DND-41 (cell line): ENCODE data around the gene AK8.

Experiments used
- ATAC-seq: fragments of 200-7000 bp; cut with Tn5 transposase; 3 replicates; pipeline ENCODE4 v1.9.1; 2021; ENCODE audit warnings: low read depth; ENCODE audit not compliant: insufficient read depth
- DNase-seq: peaks from one replicate; pipeline ENCODE4 v3.0.0-alpha.2; 2020
- H2AFZ ChIP-seq: 2 replicates; pipeline ENCODE4 v1.6.0; 2012; ENCODE audit warnings: low read depth, low read length
- H3K27ac ChIP-seq: 2 replicates; pipeline ENCODE4 v1.5.1; 2012; ENCODE audit warnings: low read length, inconsistent platforms
- H3K27me3 ChIP-seq: fragments of 200-600 bp; sonication (generic); 2 replicates; pipeline ENCODE4 v1.6.0; 2012; ENCODE audit warnings: low read length, mild to moderate bottlenecking, inconsistent platforms; ENCODE audit not compliant: insufficient read depth, poor library complexity
- H3K36me3 ChIP-seq: 2 replicates; pipeline ENCODE4 v1.5.1; 2012; ENCODE audit warnings: low read length, inconsistent platforms; ENCODE audit not compliant: insufficient read depth
- H3K4me1 ChIP-seq: 2 replicates; pipeline ENCODE4 v1.5.1; 2012; ENCODE audit warnings: mild to moderate bottlenecking, low read length; ENCODE audit not compliant: insufficient read depth
- H3K4me2 ChIP-seq: 2 replicates; pipeline ENCODE4 v1.6.0; 2012; ENCODE audit warnings: mild to moderate bottlenecking, moderate library complexity, low read length, inconsistent platforms; ENCODE audit not compliant: insufficient read depth
- H3K4me3 ChIP-seq, 2 experiments: fragments of 200-600 bp in 1 of 2; shearing (Covaris generic) in 1 of 2; 2 replicates each; pipeline ENCODE4 v1.5.1; 2012 to 2016; ENCODE audit warnings: inconsistent platforms in 2 of 2, low read length in 2 of 2, mild to moderate bottlenecking in 2 of 2, low read depth in 1 of 2, moderate library complexity in 1 of 2
- H3K79me2 ChIP-seq: 2 replicates; pipeline ENCODE4 v1.6.0; 2012; ENCODE audit warnings: low read length, inconsistent platforms; ENCODE audit not compliant: insufficient read depth
- H3K9ac ChIP-seq: 2 replicates; pipeline ENCODE4 v1.6.0; 2012; ENCODE audit warnings: low read depth, mild to moderate bottlenecking, inconsistent platforms, low read length, moderate library complexity
- H3K9me3 ChIP-seq: 2 replicates; pipeline ENCODE4 v1.5.1; 2012; ENCODE audit warnings: low read length, moderate library complexity, mild to moderate bottlenecking, inconsistent platforms; ENCODE audit not compliant: insufficient read depth, severe bottlenecking
- H4K20me1 ChIP-seq: 2 replicates; pipeline ENCODE4 v1.6.0; 2012; ENCODE audit warnings: low read length; ENCODE audit not compliant: insufficient read depth
- CTCF ChIP-seq: IDR thresholded peaks from 2 replicates; pipeline ENCODE4 v1.5.1; 2012; ENCODE audit warnings: borderline replicate concordance, low read length, moderate library complexity, mild to moderate bottlenecking; ENCODE audit not compliant: poor library complexity, severe bottlenecking; ENCODE audit errors: extremely low read depth
- EZH2 ChIP-seq: IDR thresholded peaks from 3 replicates; pipeline ENCODE4 v1.6.1; 2012; ENCODE audit warnings: borderline replicate concordance, low read depth, mild to moderate bottlenecking, moderate library complexity, low read length, inconsistent platforms; ENCODE audit not compliant: severe bottlenecking

Gene AK8

GRCh38 chr9:132780230-132781007 lies 97.7 kb downstream of the AK8 start:
- Histone ChIP-seq H3K4me2 (no peak overlapping the region), H3K4me3 (no peak overlapping the region), H3K9ac (no peak overlapping the region), H3K27ac (no peak overlapping the region), H3K9me3 (no peaks in the 10 kb centered on the region), H4K20me1 (no peaks in the 10 kb centered on the region), H3K4me1 (no peaks in the 10 kb centered on the region), H3K27me3 (peaks cover 2% of the 10 kb centered on the region), H2AFZ (no peak overlapping the region), H3K36me3 (no peaks in the 10 kb centered on the region), H3K79me2 (no peaks in the 10 kb centered on the region)
- DNase-seq (no peak), ATAC-seq (no peak)
- TF ChIP-seq CTCF (no peak), EZH2 (no peak)

- Histone ChIP-seq H3K36me3 (no peaks in the 10 kb centered on the region), H3K27me3 (peaks cover 2% of the 10 kb centered on the region), H3K4me3 (no peak overlapping the region), H3K27ac (no peak overlapping the region), H3K79me2 (no peaks in the 10 kb centered on the region), H4K20me1 (no peaks in the 10 kb centered on the region), H3K9me3 (no peaks in the 10 kb centered on the region), H3K4me1 (no peaks in the 10 kb centered on the region), H3K4me2 (no peak overlapping the region), H2AFZ (no peak overlapping the region), H3K9ac (no peak overlapping the region)
- ATAC-seq (no peak), DNase-seq (no peak)
- TF ChIP-seq CTCF = no peak
- TF ChIP-seq EZH2 = no peak
Observed at GRCh38 chr9:132776891-132777290, 101.2 kb downstream of the AK8 start.

GRCh38 chr9:132776268-132776667 lies 101.8 kb downstream of the AK8 start:
- no peaks in the 10 kb centered on the region for H3K36me3 ChIP-seq
- no peak overlapping the region for H3K27ac ChIP-seq
- TF ChIP-seq EZH2 (no peak), CTCF (no peak)
- H4K20me1 ChIP-seq = no peaks in the 10 kb centered on the region
- H3K4me2 ChIP-seq = no peak overlapping the region
- no peaks in the 10 kb centered on the region for H3K4me1 ChIP-seq
- DNase-seq = no peak
- peaks cover 2% of the 10 kb centered on the region for H3K27me3 ChIP-seq
- no peak overlapping the region for H3K4me3 ChIP-seq
- ATAC-seq = no peak
- H3K9ac ChIP-seq = no peak overlapping the region
- H2AFZ ChIP-seq = no peak overlapping the region
- H3K9me3 ChIP-seq = peaks cover 3% of the 10 kb centered on the region
- no peaks in the 10 kb centered on the region for H3K79me2 ChIP-seq

- H3K4me3 ChIP-seq = no peak overlapping the region
- no peaks in the 10 kb centered on the region for H4K20me1 ChIP-seq
- H3K4me1 ChIP-seq = peaks cover 5% of the 10 kb centered on the region
- H3K4me2 ChIP-seq = no peak overlapping the region
- H3K9ac ChIP-seq = no peak overlapping the region
- ATAC-seq (no peak), DNase-seq (no peak)
- H3K79me2 ChIP-seq = no peaks in the 10 kb centered on the region
- no peaks in the 10 kb centered on the region for H3K36me3 ChIP-seq
- TF ChIP-seq CTCF (no peak), EZH2 (no peak)
- H3K27me3 ChIP-seq = peaks cover 2% of the 10 kb centered on the region
- no peak overlapping the region for H3K27ac ChIP-seq
- peaks cover 3% of the 10 kb centered on the region for H3K9me3 ChIP-seq
- H2AFZ ChIP-seq = no peak overlapping the region
Observed at GRCh38 chr9:132775720-132776119, 102.4 kb downstream of the AK8 start.
